HG03097 (cell line): ENCODE data around the gene TAF13.
A peak's percentile ranks its signal among the peaks of the same experiment; 100 is the strongest.

Experiments
- ATAC-seq: cut with Tn5 transposase; IDR thresholded peaks from one replicate; pipeline ENCODE4 v1.9.1; 2021; ENCODE audit not compliant: unreplicated experiment, low FRiP score

TAF13 gene, protein sequence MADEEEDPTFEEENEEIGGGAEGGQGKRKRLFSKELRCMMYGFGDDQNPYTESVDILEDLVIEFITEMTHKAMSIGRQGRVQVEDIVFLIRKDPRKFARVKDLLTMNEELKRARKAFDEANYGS

GRCh38 chr1:109075531-109076490 lies at the start of gene TAF13:
Gene TAF13 (minus strand): TSS chr1:109076003. CDS start chr1:109075947, 56 bp downstream.
- peak; percentile 97 for ATAC-seq

DNA sequence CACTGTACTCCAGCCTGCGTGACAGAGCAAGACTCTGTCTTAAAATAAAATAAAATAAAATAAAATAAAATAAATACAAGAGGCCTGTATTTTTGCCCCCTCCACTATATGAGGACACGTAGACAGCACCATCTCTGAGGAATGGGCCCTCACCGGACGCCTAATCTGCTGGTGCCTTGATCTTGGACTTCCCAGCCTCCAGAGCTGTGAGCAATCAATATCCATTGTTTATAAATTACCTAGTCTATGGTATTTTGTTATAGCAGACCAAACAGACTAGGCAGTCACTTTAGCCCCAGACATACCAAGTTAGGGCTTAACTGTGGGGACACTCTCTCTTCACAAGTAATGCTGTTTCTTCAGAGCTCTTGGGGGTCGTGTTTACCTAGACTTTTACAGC lies 44.6 kb upstream of the TAF13 start:
- ATAC-seq = no peak

DNA sequence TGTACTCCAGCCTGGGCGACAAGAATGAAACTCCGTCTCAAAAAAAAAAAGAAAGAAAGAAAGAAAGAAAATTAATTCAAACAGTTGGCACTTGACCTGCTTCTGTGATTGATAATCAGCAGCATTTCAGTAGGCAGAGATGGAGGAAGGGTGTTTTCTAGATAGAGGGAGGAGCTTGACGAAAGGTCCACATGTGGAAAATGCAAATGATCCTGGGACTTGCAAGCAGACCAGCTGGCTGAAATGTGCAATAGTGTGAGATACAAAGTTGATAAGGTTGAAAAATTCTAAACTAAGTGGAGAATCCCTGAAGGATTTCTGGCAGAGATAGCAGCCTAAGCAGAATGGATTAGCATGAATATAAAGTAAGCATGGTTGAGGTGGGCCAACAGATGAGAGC lies 42.3 kb upstream of the TAF13 start:
- no peak for ATAC-seq

GRCh38 chr1:109116286-109116685 lies 40.5 kb upstream of the TAF13 start:
- no peak for ATAC-seq

GRCh38 chr1:109115685-109116084 lies 39.9 kb upstream of the TAF13 start:
- ATAC-seq = no peak

DNA sequence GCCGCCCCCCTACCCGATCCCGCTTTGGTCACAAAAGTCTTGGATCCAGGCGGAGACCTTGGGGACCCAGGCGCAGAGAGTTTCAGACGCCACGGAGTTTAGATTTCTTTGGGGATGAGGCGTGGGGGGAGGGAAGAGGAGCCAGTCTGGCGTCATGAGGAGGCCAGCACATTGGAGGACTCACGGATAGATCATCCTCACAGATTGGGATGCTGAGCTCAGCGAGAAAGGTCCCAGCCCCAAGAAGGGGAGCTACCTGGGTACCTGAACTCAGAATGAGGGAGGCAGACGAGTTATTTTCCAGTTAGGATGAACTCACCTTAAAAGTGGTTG lies 38.5 kb upstream of the TAF13 start:
- ATAC-seq = no peak

DNA sequence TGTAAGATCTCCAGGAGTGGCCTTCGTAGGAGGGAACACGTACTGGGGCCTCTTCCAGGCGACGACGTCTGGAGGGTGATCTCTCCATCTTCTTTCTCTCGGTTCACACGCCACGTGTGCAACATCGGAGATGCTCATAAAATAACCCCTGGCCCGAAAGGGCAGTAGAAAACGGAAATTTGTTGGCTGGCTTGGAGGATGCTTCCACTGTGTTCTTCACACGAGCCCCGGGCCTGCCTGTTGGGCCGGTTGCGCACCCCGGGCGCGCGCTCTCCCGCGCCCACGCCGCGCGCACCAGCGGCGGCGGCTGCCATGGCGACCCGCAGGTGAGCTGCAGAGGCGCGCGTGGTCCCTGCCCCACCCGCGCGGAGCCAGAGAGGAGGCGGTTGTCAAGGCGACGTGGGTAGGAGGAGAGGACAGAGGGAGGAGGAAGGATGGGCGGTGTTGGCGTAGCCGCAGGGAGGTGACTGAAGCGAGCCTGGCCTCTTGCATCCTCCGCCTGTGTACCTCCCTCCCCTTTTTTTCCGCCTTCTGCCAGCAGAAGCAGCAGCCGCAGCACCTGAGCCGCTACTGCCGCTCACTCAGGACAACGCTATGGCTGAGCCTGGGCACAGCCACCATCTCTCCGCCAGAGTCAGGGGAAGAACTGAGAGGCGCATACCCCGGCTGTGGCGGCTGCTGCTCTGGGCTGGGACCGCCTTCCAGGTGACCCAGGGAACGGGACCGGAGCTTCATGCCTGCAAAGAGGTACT lies 38.0 kb upstream of the TAF13 start, which contains the start of gene ELAPOR1:
Gene ELAPOR1 (plus strand): TSS at position 526 of the 752 bp plus-strand sequence. CDS start 69 bp downstream, at position 595.
- ATAC-seq = no peak

GRCh38 chr1:109112652-109113285 lies 37.0 kb upstream of the TAF13 start:
- ATAC-seq = peak; percentile 66

DNA sequence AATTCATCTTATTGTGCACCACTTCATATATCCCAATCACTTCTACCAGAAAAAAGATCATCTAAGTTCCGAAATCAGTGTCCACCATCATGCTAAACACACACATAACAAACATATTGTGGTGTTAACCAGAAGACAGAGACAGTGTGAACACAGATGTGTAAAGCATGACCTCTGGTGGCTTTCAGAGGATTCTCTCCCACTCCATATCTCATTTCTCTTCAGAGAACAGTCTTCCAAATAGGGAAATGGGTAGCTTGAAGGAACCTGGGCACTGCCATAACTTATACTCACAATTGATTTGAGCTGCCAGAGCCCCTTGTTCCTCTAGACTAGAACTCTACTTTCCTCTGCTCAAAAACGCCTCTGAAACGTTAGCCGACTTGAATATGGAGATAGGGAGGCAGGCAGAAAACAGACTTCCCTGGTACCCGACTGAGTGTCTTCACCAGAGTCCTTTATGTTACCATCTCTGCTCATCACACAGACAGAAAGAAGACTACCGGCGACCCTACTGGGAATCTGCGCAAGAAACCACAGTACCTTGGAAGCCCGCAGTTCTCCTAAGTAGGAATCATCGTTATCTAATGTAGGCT lies 36.4 kb upstream of the TAF13 start:
- ATAC-seq = no peak

DNA sequence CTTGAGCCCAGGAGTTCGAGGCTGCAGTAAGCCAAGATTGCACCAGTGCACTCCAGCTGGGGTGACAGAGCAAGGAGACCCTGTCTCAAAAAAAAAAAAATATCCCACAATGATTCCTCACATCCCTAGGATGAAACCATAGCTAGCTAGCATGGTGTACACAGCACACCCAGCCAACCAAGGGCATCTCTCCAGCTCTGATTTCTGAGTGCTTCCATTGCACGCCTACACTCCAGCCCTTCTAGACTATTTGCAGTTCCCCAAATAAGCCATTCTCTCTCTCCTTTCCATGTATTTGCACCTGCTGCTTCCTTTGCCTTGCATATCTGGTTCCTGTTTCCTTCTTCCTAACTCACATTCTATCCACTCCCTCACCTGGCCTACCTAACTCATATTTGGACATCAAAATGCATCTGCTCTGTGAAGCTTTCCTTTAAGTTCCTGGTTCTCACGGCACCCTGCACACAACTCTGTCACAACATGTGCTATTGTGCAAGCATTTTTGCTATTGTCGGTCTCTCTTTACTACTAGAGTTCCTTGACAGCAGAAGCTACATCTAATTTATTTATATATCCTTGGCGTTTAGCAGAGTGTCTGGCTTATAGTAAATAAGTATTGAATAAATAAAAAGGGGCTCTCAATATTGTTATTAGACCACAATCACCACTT lies 35.7 kb upstream of the TAF13 start:
- no peak for ATAC-seq

DNA sequence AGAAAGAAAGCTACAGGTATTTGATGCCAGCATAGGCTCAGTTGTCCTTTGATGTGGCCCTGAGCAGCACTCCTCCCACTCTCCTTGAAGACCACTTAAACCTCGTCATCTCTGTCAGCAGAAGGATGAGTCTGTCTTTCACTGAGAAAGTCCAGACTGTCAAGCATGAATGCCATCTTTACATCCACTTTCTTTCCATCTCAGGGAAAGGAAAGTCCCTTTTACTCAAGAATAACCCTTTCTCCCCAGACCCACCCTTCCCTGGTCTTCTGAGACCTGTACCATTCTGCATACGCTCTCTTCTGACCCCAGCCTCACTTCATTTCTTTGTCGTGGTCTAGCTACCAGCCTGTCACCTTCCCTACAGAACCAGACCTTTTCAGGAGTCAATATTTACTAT lies 34.1 kb upstream of the TAF13 start:
- ATAC-seq = no peak

DNA sequence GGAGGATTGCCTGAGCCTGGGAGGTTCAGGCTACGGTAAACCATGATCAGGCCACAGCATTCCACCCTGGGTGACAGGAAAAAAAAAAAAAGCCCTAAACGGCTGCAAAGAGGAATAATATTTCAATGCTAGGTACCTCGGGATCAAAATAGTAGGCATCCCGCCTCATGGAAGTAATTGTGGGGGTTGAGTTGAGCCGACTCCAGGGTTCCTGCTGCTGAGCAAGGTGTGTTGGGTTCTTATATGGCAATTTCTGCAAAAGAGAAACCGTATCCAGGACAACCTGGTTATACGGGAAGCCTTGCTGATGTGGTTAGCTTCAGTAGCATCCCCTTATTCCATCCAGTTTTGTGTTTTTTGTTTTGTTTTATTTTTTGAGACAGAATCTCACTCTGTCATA lies 32.0 kb upstream of the TAF13 start:
- no peak for ATAC-seq

GRCh38 chr1:109105881-109106280 lies 30.1 kb upstream of the TAF13 start:
- no peak for ATAC-seq

DNA sequence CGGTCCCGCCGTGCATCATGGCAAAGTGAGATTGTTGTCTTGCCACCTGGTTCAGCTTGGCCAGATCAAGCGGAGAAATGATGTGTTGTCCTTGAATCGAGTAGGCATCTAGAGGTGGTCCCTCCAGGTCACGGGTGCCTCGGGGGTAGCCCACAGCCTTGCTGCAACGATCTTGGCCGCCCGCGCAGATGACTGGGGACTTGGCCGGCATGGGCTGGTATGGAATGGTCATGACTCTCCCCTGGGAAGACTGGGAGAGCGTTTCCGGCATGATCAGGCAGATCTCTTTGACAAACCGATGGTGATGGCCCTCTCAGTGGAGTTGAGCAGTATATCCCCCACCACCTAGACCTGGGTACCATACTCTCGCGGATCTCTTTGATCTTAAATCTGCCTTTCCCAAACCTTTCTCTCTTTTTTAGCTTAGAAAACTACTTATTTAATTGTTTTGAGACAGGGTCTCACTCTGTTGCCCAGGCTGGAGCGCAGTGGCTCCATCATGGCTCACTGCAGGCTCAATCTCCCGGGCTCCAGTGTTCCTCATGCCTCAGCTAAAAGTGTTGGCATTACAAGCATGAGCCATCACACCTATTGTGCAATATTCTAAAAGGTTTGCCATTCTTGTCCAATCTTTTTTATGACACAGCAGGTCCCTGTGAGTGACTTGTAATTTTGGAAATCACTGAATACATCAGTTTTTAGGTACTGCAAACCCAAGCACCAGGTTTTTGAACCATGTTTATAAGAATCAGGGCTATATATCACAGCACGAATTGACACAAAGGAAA lies 28.8 kb upstream of the TAF13 start:
- ATAC-seq = no peak

DNA sequence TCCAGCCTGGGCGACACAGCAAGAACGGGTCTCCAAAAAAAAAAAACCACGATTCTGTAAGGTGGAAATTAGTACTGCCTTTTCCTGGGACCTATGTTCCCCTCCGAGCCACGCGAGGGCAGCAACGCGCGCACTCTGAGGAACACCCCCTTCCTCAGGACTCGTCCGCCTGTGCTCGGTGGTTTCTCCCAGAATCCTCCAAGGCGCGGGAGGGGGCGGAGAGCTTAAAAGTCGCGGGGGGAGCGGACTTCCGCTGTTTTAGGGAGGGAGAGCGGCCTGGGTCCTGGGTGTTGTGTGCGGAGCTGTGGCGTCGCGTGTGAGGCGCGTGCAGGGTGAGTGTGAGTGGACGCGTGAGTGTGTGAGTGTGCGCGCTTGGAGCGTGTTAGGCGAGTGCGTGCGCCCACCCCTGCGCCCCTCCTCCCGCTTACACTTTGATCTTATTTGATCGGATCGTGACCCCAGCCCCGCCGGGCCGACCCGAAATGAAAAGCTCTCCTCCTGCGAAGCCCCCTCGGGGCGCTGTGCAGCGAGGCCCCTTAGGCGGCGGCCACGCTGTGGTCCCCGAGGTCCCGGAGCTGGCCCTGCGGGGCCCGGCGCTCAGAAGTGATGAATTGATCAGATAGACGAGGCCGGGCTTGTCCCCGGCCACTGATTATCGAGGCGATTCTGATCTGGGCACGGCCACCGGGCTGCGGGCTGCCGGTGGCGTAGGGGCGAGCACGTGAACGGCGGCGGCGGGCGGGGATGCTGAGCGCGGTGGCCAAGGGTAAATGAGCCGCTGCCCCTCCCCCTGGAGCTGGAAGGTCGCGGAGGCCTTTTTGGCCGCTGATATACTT lies 24.4 kb upstream of the TAF13 start:
- ATAC-seq = peak; percentile 89

DNA sequence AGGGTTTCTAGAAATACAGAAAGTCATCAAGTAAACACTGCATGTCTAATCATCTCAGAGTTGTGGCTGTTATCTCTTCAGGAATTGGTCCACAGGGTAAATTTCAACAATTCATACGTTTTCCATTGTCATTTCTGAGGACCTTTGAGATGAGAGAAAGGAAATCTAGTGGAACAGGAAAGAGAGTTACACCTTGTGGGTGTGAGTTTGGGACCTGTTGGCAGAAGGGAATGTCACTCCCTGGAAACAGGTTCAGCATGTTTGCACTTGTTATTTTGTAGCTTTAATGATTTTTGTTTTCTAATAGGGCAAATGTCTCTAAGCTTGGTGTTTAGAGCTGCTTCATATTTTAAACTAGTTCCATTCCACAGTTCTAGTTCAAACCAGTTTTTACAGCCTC lies 20.3 kb upstream of the TAF13 start:
- no peak for ATAC-seq

- no peak for ATAC-seq
These were observed 19.8 kb upstream of the TAF13 start for GRCh38 chr1:109095631-109096030.

DNA sequence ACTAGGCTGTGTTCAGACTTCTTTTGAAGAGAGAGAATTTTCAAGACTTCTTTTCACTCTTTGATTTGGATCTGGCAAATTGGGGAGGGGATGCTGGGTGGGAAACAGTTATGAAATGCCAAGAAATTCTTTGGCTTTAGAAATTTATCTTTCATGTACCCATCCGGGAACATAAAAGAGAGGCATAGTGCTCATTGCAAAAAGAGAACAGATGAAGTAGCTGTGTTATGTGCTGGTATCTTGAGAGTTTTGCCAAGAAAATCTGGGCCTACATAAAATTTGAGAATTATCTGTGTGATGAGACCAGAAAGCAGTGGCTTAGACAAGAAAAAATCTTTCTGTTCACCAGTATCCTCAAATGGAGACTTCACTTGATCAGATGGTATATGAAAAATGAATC lies 19.1 kb upstream of the TAF13 start:
- no peak for ATAC-seq
